Right cardiac atrium (tissue), 5 donors: Measurements from ENCODE around the gene FGF3. TPM values are rescaled to one million over a fixed set of nuclear protein-coding genes. Genes with fewer than 3 reads are reported as not detected.
A peak's percentile ranks its signal among the peaks of the same experiment; 100 is the strongest.

Source experiments
- ATAC-seq, 2 donors: fragments of 200-7000 bp; cut with Tn5 transposase; one replicate each; pipeline versions ENCODE4 v1.8.0 to v1.9.1; 2020; ENCODE audit warnings: moderate library complexity in 2 of 2, mild to moderate bottlenecking in 1 of 2
- DNase-seq, 3 donors: peaks; one replicate each; pipeline ENCODE4 v3.0.0-alpha.2; 2020
- H3K27ac ChIP-seq: one replicate; pipeline ENCODE4 v1.5.1; 2013; ENCODE audit warnings: mild to moderate bottlenecking, low read length, control low read depth, moderate library complexity
- H3K27me3 ChIP-seq: one replicate; pipeline ENCODE4 v1.6.1; 2013; ENCODE audit not compliant: control insufficient read depth, insufficient read depth
- H3K4me1 ChIP-seq: one replicate; pipeline ENCODE4 v1.6.1; 2013; ENCODE audit warnings: low read length; ENCODE audit not compliant: control insufficient read depth, insufficient read depth
- H3K4me3 ChIP-seq: one replicate; pipeline ENCODE4 v1.5.1; 2013; ENCODE audit warnings: low read length, control low read depth
- H3K9me3 ChIP-seq: one replicate; pipeline ENCODE4 v1.6.1; 2013; ENCODE audit warnings: low read length; ENCODE audit not compliant: control insufficient read depth
- whole genome bisulfite sequencing: extraction: QIAGEN DNeasy Blood & Tissue Kit; methylation state at CpG from one replicate; pipeline ENCODE4 v1.1.7; 2013; 5-methylcytosine and 5-hydroxymethylcytosine counted together
- intact Hi-C, 4 donors: fragments of 100-400 bp; cut with DNase I; formaldehyde crosslinking; loops; one replicate each; pipeline versions ENCODE4 v1.11.0 to v1.14.0; 2022 to 2023
- polyA plus RNA-seq: library from polyadenylated mRNA; stranded (reverse); fragments of 200-250 nt; gene quantifications from one replicate; pipeline ENCODE4 v1.2.3, GENCODE V29; 2013
- total RNA-seq, 4 donors: library from RNA; stranded (reverse); fragmentation: NEBNext Ultra II Directional; extraction: Animal tissue kit (Norgen Biotek cat#: 25700); gene quantifications; one replicate each; pipeline ENCODE4 v1.2.1, GENCODE V29; 2021
- donor health status: healthy with polysubstance abuse.
- donor health status: DM: no; HTN: yes; CAD: no.
- donor health status: DM: no; HTN: no; CAD: no.
- donor health status: DM: no; HTN: yes; CAD: no; lungs with severe emphysema.
- donor health status: DM: yes; HTN: yes; CAD: no.

FGF3 gene
- total and polyA plus RNA-seq, 5 donors, result not detected

DNA sequence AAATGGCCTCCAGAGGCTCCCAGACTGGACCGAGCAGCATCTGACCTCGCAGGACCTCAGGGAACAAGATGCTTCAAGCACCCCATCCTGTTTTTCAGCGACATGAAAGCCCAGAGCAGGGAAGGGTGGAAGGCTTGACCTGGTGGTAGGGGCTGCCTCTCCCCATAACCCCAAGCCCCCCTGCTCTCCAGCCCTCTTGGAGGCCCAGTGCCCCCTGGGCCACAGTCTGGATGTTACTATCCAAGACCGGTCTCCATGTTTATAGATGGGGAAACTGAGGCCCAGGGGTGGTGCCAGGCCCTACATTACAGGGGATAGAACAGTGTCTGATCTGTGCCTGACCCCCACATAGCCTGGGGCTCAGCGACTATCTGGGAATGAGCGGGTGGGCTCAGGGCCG is 7.0 kb downstream of the FGF3 start:
- ATAC-seq, result no peak
- no peaks in the 10 kb centered on the region for H3K9me3 ChIP-seq
- no peak overlapping the region for H3K27ac ChIP-seq
- DNase-seq, result no peak
- no peaks in the 10 kb centered on the region for H3K27me3 ChIP-seq
- WGBS, result 87% methylated on average over 7 of the region's 7 CpGs
- intact Hi-C loops, result no loop called here
- H3K4me1 ChIP-seq, result no peaks in the 10 kb centered on the region
- H3K4me3 ChIP-seq, result no peak overlapping the region

DNA sequence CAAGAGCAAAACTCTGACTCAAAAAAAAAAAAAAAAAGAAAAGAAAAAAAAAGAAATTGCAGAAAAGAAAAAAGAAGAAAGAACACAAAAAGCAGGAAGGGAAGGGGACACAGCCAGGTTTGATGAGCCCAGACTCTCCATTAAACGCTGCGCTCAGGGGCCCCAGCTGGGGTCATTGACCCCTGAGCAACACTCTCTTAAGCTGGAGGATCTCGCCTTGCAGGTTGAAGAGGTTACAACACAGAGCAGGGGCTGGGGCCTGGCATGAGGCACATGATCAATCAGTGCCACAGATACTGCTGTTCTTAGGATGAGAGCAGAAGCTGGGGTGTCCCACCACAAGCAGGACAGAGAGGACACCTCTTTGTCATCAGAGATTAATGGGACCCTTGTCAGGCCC is 7.8 kb downstream of the FGF3 start:
- H3K9me3 ChIP-seq, result no peaks in the 10 kb centered on the region
- no peak for ATAC-seq
- no peaks in the 10 kb centered on the region for H3K27me3 ChIP-seq
- intact Hi-C loops, result no loop called here
- no peak overlapping the region for H3K27ac ChIP-seq
- DNase-seq, result peak in 1 of 3 donors; percentile 9
- 35% methylated on average over 3 of the region's 3 CpGs for WGBS
- H3K4me3 ChIP-seq, result no peak overlapping the region
- no peaks in the 10 kb centered on the region for H3K4me1 ChIP-seq

DNA sequence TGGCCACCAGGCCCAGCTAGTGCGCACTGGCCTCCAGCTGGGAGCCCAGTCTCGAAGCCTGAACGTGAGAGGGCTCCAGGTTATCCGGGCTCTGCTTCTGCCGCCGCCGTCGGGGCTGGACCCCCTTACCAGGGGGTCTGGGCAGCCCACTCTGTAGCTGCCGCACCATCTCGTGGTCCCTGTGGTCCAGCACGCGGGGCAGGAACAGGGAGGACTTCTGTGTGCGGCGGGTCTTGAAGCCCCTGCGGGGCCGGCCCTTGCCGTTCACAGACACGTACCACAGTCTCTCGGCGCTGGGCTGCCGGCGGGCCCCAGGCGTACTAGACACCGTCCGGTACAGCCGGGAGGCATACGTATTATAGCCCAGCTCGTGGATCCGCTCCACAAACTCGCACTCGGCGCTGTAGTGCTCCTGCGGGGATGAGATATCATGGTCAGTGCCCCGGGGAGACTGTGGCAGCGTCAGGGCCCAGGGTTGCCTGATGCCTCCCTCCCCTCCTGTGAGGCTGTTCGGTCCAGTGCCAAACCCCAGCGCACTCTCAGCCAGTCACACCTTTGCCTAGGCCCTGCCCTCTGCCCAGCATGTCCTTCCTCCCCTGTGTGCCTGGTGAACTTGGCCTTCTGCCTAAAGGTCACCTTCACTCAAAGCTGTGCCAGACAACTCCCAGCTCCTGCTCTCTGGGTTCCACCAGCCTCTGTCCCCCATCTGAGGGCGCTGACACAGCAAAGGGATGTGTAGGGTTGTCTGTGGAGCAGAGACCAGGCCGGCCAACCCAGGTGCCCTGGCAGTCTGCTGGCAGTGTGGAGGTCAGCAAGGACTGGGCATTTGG is 8.7 kb downstream of the FGF3 start:
- H3K9me3 ChIP-seq, result no peaks in the 10 kb centered on the region
- intact Hi-C loops, result no loop called here
- H3K27me3 ChIP-seq, result no peaks in the 10 kb centered on the region
- H3K4me3 ChIP-seq, result no peak overlapping the region
- H3K27ac ChIP-seq, result no peak overlapping the region
- no peaks in the 10 kb centered on the region for H3K4me1 ChIP-seq
- 89% methylated on average over 39 of the region's 39 CpGs for WGBS
- DNase-seq, result peak in 1 of 3 donors; percentile 48
- peak in 1 of 2 donors; percentile 27 for ATAC-seq

DNA sequence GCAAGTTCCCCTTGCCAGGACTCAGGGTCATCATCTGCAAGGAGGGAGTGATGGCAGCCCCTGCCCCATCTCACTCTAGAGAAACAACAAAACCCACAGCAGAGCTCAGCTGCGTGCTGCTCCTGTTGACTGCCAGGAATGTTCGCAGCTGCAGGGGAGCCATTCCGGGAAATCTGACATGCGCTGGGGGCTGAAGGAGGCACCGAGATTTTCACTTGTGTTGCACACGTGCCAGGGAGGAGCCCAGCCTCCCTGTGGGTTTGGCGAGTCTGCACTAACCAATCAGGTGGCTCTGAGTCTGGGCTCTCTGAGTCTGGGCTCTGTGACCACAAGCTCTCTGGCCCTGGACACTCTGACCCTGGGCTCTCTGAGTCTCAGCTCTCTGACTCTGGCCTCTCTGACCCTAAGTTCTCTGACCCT is 10.5 kb downstream of the FGF3 start:
- 12% methylated on average over 7 of the region's 7 CpGs for WGBS
- Histone ChIP-seq H3K4me1 (no peaks in the 10 kb centered on the region), H3K9me3 (no peaks in the 10 kb centered on the region), H3K27ac (no peak overlapping the region), H3K4me3 (no peak overlapping the region), H3K27me3 (no peaks in the 10 kb centered on the region)
- intact Hi-C loops, result no loop called here
- ATAC-seq (no peak), DNase-seq (peak in 1 of 3 donors; percentile 3)

DNA sequence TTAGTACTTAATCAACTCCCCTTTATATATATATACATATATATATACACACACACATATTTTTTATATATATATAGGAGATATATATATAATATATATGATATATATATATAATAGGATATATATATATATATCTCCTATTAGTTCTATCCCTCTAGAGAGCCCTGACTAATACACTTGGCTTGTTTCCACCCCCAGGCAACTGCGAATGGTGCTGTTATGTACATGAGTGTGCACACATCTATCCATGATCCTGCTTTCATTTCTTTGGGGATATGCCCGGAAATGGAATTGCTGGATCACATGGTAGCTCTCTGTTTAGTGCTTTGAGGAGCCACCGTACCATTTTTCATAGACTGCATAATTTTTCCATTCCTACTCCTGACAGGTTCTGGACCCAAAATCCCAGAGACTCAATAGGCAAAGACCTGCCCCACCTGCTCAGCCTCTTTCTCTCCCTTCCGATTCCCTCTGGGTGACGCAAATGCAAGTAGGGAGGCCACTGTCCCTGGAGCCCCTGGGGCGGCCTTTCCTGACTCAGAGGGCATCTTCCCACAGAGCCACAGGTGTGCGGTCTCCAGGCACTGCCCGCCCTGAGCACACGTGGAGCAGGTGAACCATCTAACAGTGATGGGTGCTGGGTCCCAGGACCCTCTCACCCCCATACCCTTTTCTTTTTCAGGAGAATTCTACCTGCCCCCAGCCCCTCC is 12.0 kb downstream of the FGF3 start:
- Histone ChIP-seq H3K9me3 (no peaks in the 10 kb centered on the region), H3K27me3 (no peaks in the 10 kb centered on the region), H3K4me3 (no peak overlapping the region), H3K4me1 (no peaks in the 10 kb centered on the region), H3K27ac (no peak overlapping the region)
- peak in 2 of 3 donors; percentile 13 to 18 for DNase-seq
- intact Hi-C loops, result no loop called here
- ATAC-seq, result no peak
- 90% methylated on average over 9 of the region's 9 CpGs for WGBS

DNA sequence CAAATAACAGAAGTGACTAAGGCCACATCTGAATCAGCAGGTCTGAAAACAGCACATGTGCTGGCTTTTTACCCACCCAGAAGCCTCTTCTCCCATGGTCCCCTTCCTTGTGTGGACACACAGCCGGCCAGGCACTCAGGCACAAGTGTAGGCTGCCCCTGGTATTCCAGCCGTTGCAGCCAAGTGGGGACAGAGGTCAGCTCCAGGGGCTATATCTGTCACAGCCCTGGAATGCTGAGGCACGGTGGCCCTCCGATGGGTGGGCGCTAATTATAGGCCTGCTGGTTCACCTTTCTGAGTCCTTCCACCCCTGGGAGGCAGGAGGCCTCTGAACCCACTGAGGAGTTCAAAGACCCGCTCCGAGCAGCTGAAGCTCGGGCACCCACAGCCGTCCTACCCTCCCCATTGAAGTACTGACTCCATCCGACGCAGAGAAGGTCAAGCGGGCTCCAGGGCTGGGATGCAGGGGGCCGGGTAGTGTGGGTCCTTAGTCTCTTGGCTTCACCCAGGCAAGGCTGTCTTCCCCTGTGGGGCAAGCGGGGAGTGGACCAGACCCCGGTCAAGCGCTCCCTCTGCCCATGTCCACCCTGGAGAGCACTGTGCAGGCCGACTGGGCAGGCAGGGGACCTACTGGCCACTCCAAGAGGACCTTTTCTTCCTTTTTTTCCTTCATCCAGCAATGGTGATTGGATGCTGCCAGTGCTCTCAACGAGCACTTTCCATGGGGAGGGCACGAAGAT is 14.3 kb downstream of the FGF3 start:
- 67% methylated on average over 19 of the region's 19 CpGs for WGBS
- H3K27ac ChIP-seq, result no peak overlapping the region
- H3K9me3 ChIP-seq, result no peaks in the 10 kb centered on the region
- peak; percentile 39 to 48 for ATAC-seq
- intact Hi-C loops, result no loop called here
- no peaks in the 10 kb centered on the region for H3K27me3 ChIP-seq
- H3K4me1 ChIP-seq, result no peaks in the 10 kb centered on the region
- peak in 2 of 3 donors; percentile 38 to 45 for DNase-seq
- no peak overlapping the region for H3K4me3 ChIP-seq

DNA sequence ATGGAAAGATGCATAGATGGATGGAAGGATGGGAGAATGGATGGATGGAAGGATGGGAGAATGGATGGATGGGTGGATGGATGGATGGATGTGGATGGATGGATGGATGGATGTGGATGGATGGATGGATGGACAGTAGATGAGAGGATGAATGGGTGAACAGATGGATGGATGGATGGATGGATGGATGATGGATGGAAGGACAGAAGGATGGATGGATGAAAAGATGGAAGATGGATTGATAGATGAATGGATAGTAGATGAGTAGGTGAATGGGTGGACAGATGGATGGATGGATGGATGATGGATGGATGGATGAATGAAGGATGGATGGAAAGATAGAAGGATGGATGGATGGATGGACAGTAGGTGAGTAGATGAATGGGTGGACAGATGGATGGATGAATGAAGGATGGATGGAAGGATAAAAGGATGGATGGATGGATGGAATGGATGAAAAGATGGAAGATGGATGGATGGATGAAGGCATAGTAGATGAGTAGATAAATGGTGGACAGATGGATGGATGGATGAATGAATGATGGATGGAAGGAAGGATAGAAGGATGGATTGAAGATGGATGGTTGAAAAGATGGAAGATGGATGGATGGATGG is 15.5 kb downstream of the FGF3 start:
- Histone ChIP-seq H3K9me3 (no peaks in the 10 kb centered on the region), H3K4me3 (no peak overlapping the region), H3K27me3 (no peaks in the 10 kb centered on the region), H3K4me1 (no peaks in the 10 kb centered on the region), H3K27ac (no peak overlapping the region)
- ATAC-seq (no peak), DNase-seq (no peak)
- intact Hi-C loops, result no loop called here

DNA sequence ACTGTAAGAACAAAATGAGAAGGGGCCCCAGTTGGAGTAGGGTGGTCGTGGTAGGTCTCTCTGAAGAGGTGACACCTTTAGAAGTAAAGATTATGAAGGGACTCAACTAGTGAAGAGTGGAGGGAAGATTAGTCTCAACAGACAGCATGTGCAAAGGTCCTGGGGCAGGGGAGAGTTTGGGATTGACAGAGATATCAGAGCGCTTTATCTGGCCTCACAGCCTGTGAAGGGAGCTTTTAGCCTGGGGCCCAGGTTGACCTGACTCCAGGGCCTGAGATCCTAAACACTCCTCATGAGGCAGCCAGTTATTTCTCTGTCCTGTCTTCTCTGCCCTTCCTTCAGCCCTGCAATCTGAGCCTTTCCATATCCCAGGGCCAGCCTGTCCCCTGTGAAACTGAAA is 16.2 kb downstream of the FGF3 start:
- ATAC-seq (no peak), DNase-seq (no peak)
- Histone ChIP-seq H3K4me1 (no peaks in the 10 kb centered on the region), H3K27ac (no peak overlapping the region), H3K27me3 (no peaks in the 10 kb centered on the region), H3K9me3 (no peaks in the 10 kb centered on the region), H3K4me3 (no peak overlapping the region)
- intact Hi-C loops, result no loop called here
- WGBS, result 78% methylated on average over 2 of the region's 2 CpGs

DNA sequence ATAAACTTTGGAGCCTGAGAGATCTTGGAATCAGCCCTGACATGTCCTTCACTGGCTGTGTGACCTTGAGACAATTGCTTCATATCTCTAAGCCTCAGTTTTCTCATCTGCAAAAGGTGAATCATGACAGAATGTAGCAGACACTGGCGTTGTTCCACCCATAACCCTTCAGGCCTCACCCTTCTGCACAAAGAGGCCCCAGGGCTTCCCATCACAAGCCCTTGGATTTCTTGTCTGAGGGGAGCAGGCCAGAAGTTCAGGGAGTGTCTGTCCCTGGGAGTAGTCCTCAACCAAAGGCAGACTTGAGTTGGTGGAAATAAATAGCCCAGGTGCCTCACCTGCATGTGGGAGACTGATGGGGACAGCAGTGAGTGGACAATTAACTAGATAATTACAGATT is 16.6 kb downstream of the FGF3 start:
- intact Hi-C loops, result no loop called here
- DNase-seq (no peak), ATAC-seq (no peak)
- no peak overlapping the region for H3K4me3 ChIP-seq
- H3K4me1 ChIP-seq, result no peaks in the 10 kb centered on the region
- no peaks in the 10 kb centered on the region for H3K27me3 ChIP-seq
- no peak overlapping the region for H3K27ac ChIP-seq
- WGBS, result 72% methylated on average over 1 of the region's 1 CpG
- no peaks in the 10 kb centered on the region for H3K9me3 ChIP-seq

DNA sequence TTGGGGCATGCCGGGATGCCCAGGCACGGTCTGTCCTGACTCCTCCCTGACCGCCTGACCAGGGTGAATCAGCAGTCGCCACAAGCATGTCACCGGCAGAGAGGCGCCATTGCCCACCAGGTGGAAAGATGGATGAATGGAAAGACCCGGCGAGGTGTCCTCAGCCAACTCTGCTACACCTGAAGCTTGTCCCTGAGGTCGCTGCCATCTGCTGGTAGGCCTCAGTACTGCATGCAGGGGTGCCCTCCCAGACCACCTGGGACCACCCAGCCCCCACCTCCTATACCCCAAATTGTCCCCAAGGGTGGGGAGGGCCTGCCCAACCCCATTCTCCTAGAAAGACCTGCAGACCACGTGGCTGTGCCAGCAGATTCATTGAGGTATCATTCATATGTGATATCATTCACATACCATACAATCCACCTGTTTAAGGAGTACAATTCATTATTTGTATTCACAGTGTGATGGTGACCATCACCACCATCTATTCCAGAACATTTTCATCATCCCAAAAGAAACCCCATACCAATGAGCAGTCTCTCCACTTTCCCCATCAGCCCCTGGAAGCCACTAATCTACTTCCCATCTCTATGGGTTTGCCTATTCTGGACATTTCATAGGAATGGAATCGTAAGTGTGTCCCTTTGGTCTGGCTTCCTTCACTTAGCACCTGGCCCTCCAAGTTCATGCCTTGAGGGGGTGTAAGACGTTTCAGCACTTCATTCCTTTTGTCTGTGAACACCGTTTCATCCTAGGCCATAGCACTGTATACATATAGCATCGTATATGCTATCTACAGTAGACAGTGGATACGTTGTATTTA is 17.5 kb downstream of the FGF3 start:
- 31% methylated on average over 15 of the region's 15 CpGs for WGBS
- H3K4me1 ChIP-seq, result no peaks in the 10 kb centered on the region
- H3K27me3 ChIP-seq, result no peaks in the 10 kb centered on the region
- DNase-seq, result peak in 1 of 3 donors; percentile 72
- peak in 1 of 2 donors; percentile 33 for ATAC-seq
- H3K9me3 ChIP-seq, result no peaks in the 10 kb centered on the region
- intact Hi-C loops, result no loop called here
- H3K4me3 ChIP-seq, result no peak overlapping the region
- H3K27ac ChIP-seq, result no peak overlapping the region
